Endodermal cell (in vitro differentiated cells): Measurements from ENCODE around the gene CACNG1. TPM values are rescaled to one million over a fixed set of nuclear protein-coding genes. Genes with fewer than 3 reads are reported as not detected.
A peak's percentile ranks its signal among the peaks of the same experiment; 100 is the strongest.

Experiments used
- DNase-seq: peaks from one replicate; pipeline ENCODE4 v3.0.0-alpha.2; 2017
- H3K27ac ChIP-seq: 2 replicates; pipeline ENCODE4 v1.5.1; 2013; ENCODE audit warnings: mild to moderate bottlenecking, low read depth, low read length, moderate library complexity
- H3K27me3 ChIP-seq: 2 replicates; pipeline ENCODE4 v1.6.1; 2013; ENCODE audit warnings: mild to moderate bottlenecking, low read length, moderate library complexity; ENCODE audit not compliant: insufficient read depth, control insufficient read depth, poor library complexity, severe bottlenecking
- H3K36me3 ChIP-seq: 2 replicates; pipeline ENCODE4 v1.7.0; 2013; ENCODE audit warnings: mild to moderate bottlenecking, low read length, moderate library complexity; ENCODE audit not compliant: control insufficient read depth, insufficient read depth
- H3K4me1 ChIP-seq: one replicate; pipeline ENCODE4 v1.7.0; 2013; ENCODE audit warnings: low read length; ENCODE audit not compliant: control insufficient read depth, insufficient read depth
- H3K4me3 ChIP-seq: 2 replicates; pipeline ENCODE4 v1.5.1; 2013; ENCODE audit warnings: mild to moderate bottlenecking, low read length, moderate library complexity
- H3K9ac ChIP-seq: 2 replicates; pipeline ENCODE4 v1.6.1; 2013; ENCODE audit warnings: mild to moderate bottlenecking, low read length, moderate library complexity; ENCODE audit not compliant: poor library complexity, severe bottlenecking; ENCODE audit errors: extremely low read depth
- H3K9me3 ChIP-seq: 2 replicates; pipeline ENCODE4 v1.6.1; 2013; ENCODE audit warnings: mild to moderate bottlenecking, low read length, moderate library complexity; ENCODE audit not compliant: control insufficient read depth
- H3K27ac Mint-ChIP-seq: 2 replicates; pipeline ENCODE4 v1.8.0; 2020; ENCODE audit warnings: mixed read lengths
- H3K27me3 Mint-ChIP-seq: 2 replicates; pipeline ENCODE4 v1.8.0; 2021; ENCODE audit warnings: mild to moderate bottlenecking, mixed read lengths; ENCODE audit not compliant: insufficient read depth
- H3K36me3 Mint-ChIP-seq: 2 replicates; pipeline ENCODE4 v1.8.0; 2020; ENCODE audit warnings: low read depth, mixed read lengths
- H3K4me1 Mint-ChIP-seq: 2 replicates; pipeline ENCODE4 v1.8.0; 2020; ENCODE audit warnings: mixed read lengths
- H3K4me3 Mint-ChIP-seq: 2 replicates; pipeline ENCODE4 v1.8.0; 2020; ENCODE audit warnings: mild to moderate bottlenecking, moderate library complexity, mixed read lengths
- H3K9me3 Mint-ChIP-seq: 2 replicates; pipeline ENCODE4 v1.8.0; 2020; ENCODE audit warnings: mild to moderate bottlenecking, mixed read lengths
- WGBS, 2 experiments: methylation state at CpG; one replicate each; pipeline versions ENCODE4 v1.1.5 to v1.1.7; 2013; ENCODE audit warnings: missing lambda C conversion rate in 2 of 2, mixed read lengths in 1 of 2; ENCODE audit not compliant: insufficient coverage in 1 of 2, insufficient read length in 1 of 2; 5-methylcytosine and 5-hydroxymethylcytosine counted together
- total RNA-seq, 2 donors: library from RNA; stranded (reverse); fragmentation: NEBNext Ultra II Directional in 1 of 2; extraction: Animal tissue kit (Norgen Biotek cat#: 25700) in 1 of 2; gene quantifications; 2 replicates in 1 of 2; 3 replicates in 1 of 2; pipeline ENCODE4 v1.2.1, GENCODE V29; 2021
- TF ChIP-seq, protein P1 (sequence below): fragments of 200-600 bp; sonication (generic); conservative IDR thresholded peaks from 2 replicates; pipeline ENCODE4 v1.5.0; 2021; ENCODE audit warnings: antibody characterized with exemption, mild to moderate bottlenecking

CACNG1 gene
- total RNA-seq, 2 donors from 2014 or later, result not detected

DNA sequence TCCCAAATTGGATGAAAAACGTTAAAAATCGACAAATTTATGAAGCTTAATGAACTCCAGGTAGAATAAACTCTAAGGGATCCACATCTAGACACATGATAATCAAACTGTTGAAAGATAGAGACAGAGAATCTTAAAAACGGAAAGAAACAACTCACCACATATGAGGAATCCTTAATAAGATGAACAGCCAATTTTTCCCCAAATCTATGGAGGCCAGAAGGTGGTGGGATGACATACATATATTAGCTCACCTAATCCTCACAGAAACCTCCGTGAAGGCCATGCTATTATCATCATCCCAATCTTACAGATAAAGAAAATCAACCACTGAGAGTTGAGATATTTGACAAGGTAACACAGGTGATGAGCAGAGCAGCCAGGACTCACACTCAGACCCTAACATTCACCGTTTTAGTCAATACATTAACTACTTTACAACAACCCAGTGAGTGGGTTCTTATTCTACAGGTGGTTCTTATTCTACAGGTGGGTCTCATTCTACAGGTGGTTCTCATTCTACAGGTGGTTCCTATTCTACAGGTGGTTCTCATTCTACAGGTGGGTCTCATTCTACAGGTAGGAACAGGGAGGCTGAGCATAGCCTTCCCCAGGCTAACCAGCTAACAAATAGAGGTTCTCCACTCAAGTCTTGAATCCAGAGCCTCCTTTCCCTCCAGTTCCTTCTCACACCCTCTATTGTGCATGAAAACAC, 4.8 kb downstream of the CACNG1 start:
- TF ChIP-seq, protein P1, sequence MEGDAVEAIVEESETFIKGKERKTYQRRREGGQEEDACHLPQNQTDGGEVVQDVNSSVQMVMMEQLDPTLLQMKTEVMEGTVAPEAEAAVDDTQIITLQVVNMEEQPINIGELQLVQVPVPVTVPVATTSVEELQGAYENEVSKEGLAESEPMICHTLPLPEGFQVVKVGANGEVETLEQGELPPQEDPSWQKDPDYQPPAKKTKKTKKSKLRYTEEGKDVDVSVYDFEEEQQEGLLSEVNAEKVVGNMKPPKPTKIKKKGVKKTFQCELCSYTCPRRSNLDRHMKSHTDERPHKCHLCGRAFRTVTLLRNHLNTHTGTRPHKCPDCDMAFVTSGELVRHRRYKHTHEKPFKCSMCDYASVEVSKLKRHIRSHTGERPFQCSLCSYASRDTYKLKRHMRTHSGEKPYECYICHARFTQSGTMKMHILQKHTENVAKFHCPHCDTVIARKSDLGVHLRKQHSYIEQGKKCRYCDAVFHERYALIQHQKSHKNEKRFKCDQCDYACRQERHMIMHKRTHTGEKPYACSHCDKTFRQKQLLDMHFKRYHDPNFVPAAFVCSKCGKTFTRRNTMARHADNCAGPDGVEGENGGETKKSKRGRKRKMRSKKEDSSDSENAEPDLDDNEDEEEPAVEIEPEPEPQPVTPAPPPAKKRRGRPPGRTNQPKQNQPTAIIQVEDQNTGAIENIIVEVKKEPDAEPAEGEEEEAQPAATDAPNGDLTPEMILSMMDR, result no peak
- H3K4me3 Mint-ChIP-seq, result no peak overlapping the region
- no peaks in the 10 kb centered on the region for H3K4me1 Mint-ChIP-seq
- WGBS, 2 experiments, result 84 to 85% methylated on average over 2 to 5 of the region's 5 CpGs
- Histone ChIP-seq H3K4me3 (peak overlapping the region; percentile 12), H3K9me3 (peaks cover 30% of the 10 kb centered on the region), H3K27me3 (no peaks in the 10 kb centered on the region), H3K36me3 (no peaks in the 10 kb centered on the region), H3K4me1 (no peaks in the 10 kb centered on the region), H3K27ac (no peak overlapping the region), H3K9ac (no peak overlapping the region)
- no peak for DNase-seq
- no peaks in the 10 kb centered on the region for H3K27me3 Mint-ChIP-seq
- H3K27ac Mint-ChIP-seq, result no peak overlapping the region
- H3K36me3 Mint-ChIP-seq, result peaks cover 7% of the 10 kb centered on the region
- peaks cover 31% of the 10 kb centered on the region for H3K9me3 Mint-ChIP-seq

DNA sequence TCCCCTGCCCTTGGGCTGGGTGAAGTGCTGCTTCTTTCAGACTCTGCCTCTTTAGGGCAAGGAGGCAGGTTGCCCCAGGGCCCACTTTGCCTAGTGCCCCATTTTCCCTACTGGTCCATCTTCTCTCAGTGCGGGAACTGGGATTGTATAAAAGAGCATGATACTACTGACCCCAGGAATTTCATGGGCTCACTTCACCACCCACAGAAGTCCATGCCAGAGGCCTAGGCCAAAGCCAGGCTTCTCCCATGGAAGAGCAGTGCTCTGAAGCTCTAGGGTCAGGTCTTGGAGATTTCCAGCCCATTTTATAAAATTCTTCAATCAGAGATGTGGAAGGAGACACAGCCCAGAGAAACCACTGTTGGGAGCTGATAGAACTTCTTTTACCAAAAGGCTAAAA, 5.7 kb downstream of the CACNG1 start:
- 95 to 100% methylated on average over 1 of the region's 1 CpG for WGBS, 2 experiments
- no peak overlapping the region for H3K27ac ChIP-seq
- Mint-ChIP-seq H3K27me3 (no peaks in the 10 kb centered on the region), H3K9me3 (peaks cover 31% of the 10 kb centered on the region), H3K36me3 (peaks cover 7% of the 10 kb centered on the region), H3K4me3 (no peak overlapping the region), H3K27ac (no peak overlapping the region), H3K4me1 (no peaks in the 10 kb centered on the region)
- no peak overlapping the region for H3K9ac ChIP-seq
- H3K4me1 ChIP-seq, result no peaks in the 10 kb centered on the region
- H3K9me3 ChIP-seq, result peaks cover 30% of the 10 kb centered on the region
- no peaks in the 10 kb centered on the region for H3K27me3 ChIP-seq
- no peaks in the 10 kb centered on the region for H3K36me3 ChIP-seq
- TF ChIP-seq, protein P1, result no peak
- DNase-seq, result no peak
- no peak overlapping the region for H3K4me3 ChIP-seq

DNA sequence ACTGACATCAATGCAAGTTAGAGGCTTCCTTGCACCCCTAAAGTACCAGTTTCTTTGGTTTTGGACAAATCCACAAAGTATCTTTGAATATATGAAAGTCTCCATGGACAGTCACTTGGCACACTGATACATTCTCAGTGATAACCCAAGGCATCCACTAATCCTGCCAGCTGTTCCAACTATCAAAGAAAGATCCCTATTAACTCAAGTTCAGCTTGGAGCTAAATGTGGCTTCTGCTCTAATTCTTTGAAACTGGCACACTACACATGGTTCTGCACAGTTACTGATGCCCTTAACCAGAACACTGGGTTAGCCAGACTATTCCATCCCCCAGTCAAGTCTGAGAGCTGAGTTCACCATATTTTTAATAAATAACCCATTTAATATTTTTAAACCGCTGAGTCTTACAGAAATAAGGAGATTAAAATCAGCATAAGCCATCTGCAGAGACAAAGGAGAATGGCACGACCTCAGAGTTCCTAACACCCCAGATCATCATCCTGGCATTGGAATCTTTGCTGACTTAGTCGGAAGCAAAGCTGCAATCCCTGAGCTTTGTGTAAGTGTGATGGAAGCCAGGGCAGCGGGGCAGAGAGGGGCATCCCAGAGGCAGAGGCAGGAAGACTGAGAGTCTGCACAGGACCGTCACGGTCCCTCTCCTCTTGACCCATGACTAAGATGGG, 6.3 kb downstream of the CACNG1 start:
- Mint-ChIP-seq H3K4me1 (no peaks in the 10 kb centered on the region), H3K36me3 (peaks cover 7% of the 10 kb centered on the region), H3K4me3 (no peak overlapping the region), H3K9me3 (peaks cover 31% of the 10 kb centered on the region), H3K27ac (no peak overlapping the region), H3K27me3 (no peaks in the 10 kb centered on the region)
- Histone ChIP-seq H3K4me3 (no peak overlapping the region), H3K36me3 (no peaks in the 10 kb centered on the region), H3K27me3 (no peaks in the 10 kb centered on the region), H3K27ac (no peak overlapping the region), H3K4me1 (no peaks in the 10 kb centered on the region), H3K9ac (no peak overlapping the region), H3K9me3 (peaks cover 30% of the 10 kb centered on the region)
- TF ChIP-seq, protein P1, result no peak
- DNase-seq, result no peak
- WGBS, 2 experiments, result 94% methylated on average over 6 of the region's 6 CpGs
